T-helper 1 cell (primary cell): ENCODE results near the gene SNX25.
"Not testable (repeated sequence)": the region's sequence is repeated elsewhere in the genome, so short reads cannot be mapped to it uniquely, and the experiment has no call there.

Experiments used
- DNase-seq, 5 donors: peaks; one replicate each; pipeline ENCODE4 v3.0.0-alpha.2; 2012 to 2020
- total RNA-seq, 4 donors: gene quantifications; one replicate each; lab custom pipeline; 2026; lab: John Stamatoyannopoulos, UW

Gene SNX25
- total RNA-seq: 21.6 to 42.0 (median 36.0) reads per million in 4 donors

- peak; percentile 72 to 87 (median 79) for DNase-seq
Observed at GRCh38 chr4:185209031-185209851, at the start of gene SNX25. Gene SNX25 (plus strand): TSS chr4:185209598. CDS start chr4:185209827, 229 bp downstream.

- peak in 1 of 5 donors; percentile 79 for DNase-seq
Observed at GRCh38 chr4:185165605-185166063, 43.8 kb upstream of the SNX25 start.

DNA sequence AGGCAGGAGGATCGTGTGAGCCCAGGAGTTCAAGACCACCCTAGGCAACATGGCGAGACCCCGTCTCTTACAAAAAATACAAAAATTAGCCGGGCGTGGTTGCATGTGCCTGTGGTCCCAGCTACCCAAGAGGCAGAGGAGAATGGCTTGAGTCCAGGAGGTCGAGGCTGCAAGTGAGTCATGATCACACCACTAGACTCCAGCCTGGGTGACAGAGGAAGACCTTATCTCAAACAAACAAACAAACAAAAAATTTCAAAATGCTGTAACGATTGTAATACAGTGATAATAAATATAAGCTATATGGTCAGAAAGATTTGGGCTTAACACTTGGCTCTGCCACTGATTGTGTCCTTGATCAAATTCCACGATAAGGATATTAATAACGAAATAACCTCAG lies 42.2 kb upstream of the SNX25 start:
- no peak for DNase-seq

DNA sequence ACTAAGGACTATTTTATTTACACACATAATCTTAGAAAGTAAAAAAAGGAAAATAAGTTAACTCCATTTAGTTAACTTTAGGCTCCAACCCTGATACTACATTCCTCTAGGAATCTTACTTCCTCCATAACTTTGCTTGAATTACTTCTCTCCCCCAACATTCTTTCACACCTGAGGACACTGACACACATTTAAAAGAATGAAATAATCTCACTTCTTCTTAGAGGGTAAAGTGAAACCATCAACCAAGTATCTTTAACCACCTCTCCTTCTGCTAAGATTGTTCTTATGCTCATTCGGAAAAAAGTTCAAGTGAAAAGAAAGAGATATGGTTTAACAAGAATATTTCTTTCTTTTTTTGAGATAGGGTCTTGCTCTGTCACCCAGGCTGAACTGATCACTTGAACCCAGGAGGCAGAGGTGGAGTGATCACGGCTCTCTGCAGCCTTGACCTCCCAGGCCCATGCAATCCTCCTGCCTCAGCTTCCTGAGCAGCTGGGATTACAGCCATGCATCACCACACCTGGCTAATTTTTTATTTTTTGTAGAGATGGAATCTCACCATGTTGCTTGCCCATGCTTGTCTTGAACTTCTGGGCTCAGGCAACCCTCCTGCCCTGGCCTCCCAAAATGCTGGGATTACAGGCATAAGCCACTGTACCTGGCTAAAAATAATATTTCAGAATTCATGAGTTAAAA lies 37.9 kb upstream of the SNX25 start:
- DNase-seq: no peak

- DNase-seq: no peak
Observed at GRCh38 chr4:185179488-185179887, 29.9 kb upstream of the SNX25 start.

DNA sequence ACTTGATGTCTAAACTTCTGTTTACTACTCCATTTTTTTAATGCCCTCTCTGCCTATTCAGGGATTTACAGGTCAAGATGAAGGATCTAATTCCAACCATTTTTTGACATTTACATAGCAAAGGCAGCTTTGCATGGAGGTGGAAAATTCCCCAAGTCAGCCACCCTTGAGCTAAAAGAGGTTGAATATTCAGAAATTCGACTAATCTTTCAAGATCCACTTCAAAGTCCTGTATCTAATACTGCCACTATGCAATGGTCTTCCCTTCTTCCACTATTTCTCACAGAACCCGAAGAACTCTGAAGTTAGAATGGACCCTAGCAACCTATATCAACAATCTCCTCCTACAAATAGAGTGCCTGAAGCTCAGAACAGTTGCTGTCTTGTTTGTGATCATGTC lies 27.2 kb upstream of the SNX25 start:
- DNase-seq: no peak

- DNase-seq: peak; percentile 48 to 80 (median 69)
Observed at GRCh38 chr4:185183622-185184281, 25.6 kb upstream of the SNX25 start.

DNA sequence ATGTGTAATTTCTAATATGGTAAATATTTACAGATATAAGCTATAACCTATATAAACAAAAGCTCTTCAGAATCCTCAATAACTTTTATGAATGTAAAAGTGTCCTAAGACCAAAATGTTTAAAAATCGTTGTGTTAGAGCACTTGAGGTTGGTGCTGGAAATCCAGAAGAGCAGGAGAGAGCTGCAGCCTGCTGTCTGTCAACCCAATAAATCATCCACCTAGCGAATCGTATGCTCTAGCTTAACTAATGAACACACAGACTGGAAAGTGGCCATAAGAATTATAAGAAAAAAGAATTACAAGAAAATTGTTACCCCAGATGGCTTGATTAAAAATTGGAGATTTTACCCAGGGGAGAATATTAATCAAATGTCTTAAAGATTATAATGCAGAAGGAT lies 22.6 kb upstream of the SNX25 start:
- DNase-seq: no peak

GRCh38 chr4:185189606-185190305 lies 19.6 kb upstream of the SNX25 start:
- DNase-seq: no peak

GRCh38 chr4:185190306-185190856 lies 19.0 kb upstream of the SNX25 start:
- no peak for DNase-seq

GRCh38 chr4:185192059-185192458 lies 17.3 kb upstream of the SNX25 start:
- no peak for DNase-seq

- no peak for DNase-seq
Observed at GRCh38 chr4:185194924-185195888, 14.2 kb upstream of the SNX25 start.

- DNase-seq: no peak
Observed at GRCh38 chr4:185196437-185196836, 13.0 kb upstream of the SNX25 start.

DNA sequence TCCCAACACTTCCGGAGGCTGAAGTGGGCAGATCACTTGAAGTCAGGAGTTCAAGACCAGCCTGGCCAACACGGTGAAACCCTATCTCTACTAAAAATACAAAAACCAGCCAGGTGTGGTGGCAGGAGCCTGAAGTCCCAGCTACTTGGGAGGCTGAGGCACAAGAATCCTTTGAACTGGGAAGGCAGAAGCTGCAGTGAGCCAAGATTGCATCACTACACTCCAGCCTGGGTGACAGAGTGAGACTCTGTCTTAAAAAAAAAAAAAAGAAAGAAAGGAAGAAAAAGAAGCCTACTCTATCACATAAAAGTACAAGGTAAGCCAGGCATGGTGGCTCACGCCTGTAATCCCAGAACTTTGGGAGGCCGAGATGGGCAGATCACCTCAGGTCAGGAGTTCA lies 11.2 kb upstream of the SNX25 start:
- not testable (repeated sequence) for DNase-seq

- peak in 4 of 5 donors; percentile 26 to 59 (median 40) for DNase-seq
Observed at GRCh38 chr4:185201977-185202962, 7.1 kb upstream of the SNX25 start.

- peak in 1 of 5 donors; percentile 48 for DNase-seq
Observed at GRCh38 chr4:185202984-185203485, 6.4 kb upstream of the SNX25 start.

- DNase-seq: peak; percentile 71 to 85 (median 77)
Observed at GRCh38 chr4:185203486-185204237, 5.7 kb upstream of the SNX25 start, which contains the start of gene CFAP97. Gene CFAP97 (minus strand): TSS chr4:185204000. CDS start chr4:185191196, 12,804 bp downstream.

DNA sequence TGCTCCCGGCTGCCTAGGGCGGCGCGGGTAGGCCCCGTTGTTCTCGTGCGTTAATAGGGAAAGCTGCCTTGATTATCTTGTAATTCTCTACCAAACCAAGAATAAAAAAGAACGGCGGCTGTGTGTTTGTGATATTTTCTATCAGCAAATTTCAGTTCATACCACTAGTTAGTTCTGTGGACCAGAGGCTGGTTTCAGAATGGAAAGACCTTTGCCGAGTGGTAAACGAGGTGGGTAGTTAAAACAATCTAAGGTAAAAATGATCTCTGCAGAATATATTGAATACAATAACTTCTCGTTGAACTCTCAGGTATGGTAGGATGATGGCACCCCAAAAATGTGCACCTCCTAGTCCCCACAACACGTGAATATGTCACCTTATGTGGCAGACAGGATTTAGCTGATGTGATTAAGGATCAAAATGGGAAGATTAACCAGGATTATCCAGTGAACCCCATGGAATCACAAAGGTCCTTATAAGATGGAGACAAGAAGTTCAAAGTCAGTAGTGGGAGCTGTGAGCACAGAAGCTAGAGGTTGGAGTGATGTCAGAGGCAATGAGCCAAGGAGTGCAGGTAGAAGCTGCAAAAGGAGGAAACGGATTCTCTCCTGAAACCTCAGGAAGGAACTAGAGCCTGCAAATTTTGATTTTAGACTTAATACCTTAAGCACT lies 5.0 kb upstream of the SNX25 start:
- DNase-seq: no peak
